Activated effector memory CD4-positive, alpha-beta T cell treated with Interleukin-2 at 50 U/mL for 16 hours (primary cell): ENCODE data around the gene PAK2.
"Not testable (repeated sequence)": the region's sequence is repeated elsewhere in the genome, so short reads cannot be mapped to it uniquely, and the experiment has no call there.

Experiments
- DNase-seq: peaks from one replicate; pipeline ENCODE4 v3.0.0-alpha.2; 2020

Gene PAK2

DNA sequence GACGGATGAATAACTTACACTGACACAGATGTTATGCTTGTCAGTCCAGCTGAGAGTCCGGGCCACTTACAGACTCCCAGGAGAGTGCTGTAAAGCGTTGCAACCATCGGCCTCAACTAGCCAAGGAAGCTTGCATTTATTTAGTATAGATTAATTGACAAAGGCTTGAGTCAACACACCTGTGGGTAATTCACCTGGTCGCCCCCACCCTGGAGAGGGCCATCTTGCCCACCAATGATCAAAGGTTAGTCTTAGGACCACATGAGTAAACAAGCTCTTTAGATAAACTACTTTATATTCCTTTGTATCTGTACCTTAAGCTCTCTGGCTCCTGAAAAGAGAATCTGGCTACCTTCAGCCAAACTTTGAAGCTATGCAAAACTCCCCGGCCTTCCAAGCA, 51.0 kb downstream of the PAK2 start:
- DNase-seq, result no peak

- no peak for DNase-seq
Measured at GRCh38 chr3:196792771-196793170, 53.1 kb downstream of the PAK2 start.

- DNase-seq, result no peak
Measured at GRCh38 chr3:196793246-196793645, 53.6 kb downstream of the PAK2 start.

- DNase-seq, result no peak
Measured at GRCh38 chr3:196794467-196794866, 54.8 kb downstream of the PAK2 start.

DNA sequence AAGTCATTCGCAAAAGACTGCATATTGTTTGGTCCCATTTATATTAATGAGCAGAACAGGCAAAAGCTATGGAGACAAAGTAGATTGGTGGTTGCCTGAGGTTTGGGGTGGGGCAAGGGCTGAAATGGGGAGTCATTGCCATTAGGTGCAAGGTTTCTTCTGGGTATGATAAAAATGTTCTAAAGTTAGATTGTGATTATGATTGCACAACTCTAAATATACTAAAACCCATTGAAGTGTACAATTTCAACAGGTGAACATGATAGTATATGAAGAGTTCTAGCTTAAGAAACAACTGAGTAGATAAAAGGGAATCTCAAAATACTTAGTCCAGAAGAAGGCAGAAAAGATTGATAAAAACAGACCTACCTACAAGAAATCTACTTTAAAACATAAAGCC, 56.7 kb downstream of the PAK2 start:
- DNase-seq, result no peak

DNA sequence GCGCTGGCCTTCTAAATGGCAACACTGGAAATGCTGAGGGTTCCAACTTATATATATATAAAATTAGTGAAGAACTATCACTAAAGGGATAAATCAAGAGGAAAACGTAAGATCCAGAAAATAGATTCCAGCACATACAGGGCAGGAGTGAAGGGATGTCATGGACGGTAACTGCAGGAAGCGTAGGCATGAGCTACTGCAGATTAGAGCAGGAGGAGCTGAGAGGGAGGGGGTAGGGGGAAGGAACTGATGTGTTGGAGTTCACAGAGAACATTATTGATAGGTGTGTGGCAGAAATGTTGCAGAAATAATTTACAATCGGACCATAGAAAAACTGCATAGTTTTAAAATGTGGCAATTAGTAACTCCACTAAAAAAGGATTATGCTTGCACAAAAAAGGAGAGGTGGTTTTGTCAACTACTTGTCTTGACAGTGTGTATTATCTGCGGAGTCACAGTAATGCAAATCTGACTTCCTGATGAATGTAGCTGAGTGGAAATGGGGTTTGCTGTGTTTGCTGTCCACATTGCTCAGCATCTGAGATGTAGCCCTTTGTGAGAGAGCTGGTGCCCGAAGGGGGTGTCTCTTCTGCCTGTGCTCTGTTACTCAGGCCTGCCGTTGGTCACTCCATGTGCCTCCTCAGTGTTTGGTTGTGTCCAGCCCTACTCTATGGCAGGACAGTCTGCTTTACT, 61.2 kb downstream of the PAK2 start:
- DNase-seq, result no peak

DNA sequence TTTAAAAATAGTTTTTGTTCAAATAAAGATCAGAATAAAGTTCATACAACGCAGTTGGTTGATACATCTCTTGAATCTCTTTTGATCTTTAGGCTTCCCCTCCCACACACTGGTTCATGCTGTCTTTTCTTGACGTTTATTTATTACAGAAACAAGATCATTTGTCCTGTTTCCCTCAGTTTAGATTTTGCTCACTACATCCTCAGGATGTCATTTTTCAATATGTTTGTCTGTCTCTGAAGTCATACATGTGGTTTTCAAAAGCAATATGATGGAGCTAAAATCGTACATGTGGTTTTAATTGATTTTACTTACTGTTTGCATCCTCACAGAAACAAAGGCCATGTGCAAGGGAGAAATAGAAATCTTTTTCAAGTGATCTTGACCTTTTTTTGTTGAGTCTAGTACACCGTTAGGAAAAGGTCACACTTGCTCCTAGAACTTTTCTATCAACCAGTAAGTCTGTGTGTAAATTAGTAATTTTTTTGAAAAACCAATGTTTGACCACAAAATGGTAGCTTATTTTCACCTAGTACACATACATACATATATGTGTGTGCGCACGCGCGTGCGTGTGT, 64.3 kb downstream of the PAK2 start:
- no peak for DNase-seq

DNA sequence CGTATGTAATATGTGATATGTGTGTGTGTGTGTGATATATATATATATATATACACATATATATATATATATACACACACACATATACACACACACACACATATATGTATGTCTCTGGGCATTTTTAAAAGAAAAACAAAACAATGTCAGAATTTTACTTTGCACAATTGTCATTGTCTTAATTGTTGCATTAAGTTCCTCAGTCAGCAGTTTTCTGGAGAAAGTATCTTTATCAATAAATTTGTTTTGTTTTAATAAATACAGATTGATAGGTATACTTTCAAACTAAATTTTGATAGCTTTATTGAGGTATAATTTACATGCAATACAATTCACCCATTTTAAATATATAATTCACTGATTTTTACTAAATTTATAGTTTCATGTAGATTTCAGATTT, 65.1 kb downstream of the PAK2 start:
- no peak for DNase-seq

- no peak for DNase-seq
Measured at GRCh38 chr3:196810963-196811581, 71.4 kb downstream of the PAK2 start.

GRCh38 chr3:196812853-196813252, 73.2 kb downstream of the PAK2 start:
- no peak for DNase-seq

GRCh38 chr3:196813903-196814302, 74.2 kb downstream of the PAK2 start:
- no peak for DNase-seq

DNA sequence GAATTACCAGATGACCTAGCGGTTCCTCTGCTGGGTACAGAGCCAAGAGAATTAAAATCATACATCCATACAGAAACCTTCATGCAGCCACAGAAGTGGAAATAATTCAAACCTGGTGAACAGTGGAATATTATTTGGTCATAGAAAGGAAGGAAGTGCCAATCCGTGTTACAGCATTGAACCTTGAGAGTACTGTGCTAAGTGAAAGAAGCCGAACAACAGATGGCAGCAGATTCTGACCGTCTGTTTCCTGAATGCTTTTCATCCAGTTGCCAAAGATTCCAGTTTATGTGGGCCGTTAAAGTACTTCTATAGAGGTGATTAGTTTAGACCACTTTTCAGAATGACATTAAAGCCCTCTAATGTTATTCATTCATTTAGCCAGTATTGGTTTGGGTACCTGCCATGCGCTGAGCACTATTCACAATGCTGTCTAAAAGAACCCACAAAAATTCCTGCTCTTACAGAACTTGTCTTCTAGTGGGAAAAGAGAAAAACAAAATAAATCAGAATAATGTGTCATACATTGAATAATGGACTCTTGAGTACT, 82.2 kb downstream of the PAK2 start:
- no peak for DNase-seq

- not testable (repeated sequence) for DNase-seq
Measured at GRCh38 chr3:196829651-196830050, 90.0 kb downstream of the PAK2 start.

DNA sequence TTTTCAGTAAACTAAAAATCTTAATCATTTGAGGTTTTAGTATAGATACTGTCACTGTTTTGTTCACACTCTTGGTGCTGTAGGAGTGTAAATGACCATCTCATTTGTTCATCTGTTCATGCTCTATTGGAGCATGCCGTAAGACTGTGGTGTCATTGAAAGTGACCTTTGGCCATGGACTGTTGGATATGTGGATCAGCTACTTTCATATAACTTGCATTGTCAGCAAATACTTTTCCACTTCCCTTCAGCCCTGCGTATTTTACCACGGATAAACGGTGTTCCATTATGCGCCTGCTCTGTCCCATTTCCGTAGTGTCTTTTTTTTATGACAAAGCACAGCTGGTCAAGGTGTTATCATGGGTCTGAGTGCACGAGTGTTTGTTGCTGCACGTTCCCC, 95.4 kb downstream of the PAK2 start:
- DNase-seq, result no peak

- not testable (repeated sequence) for DNase-seq
Measured at GRCh38 chr3:196836626-196837025, 97.0 kb downstream of the PAK2 start.

- peak; percentile 49 for DNase-seq
Measured at GRCh38 chr3:196837819-196838420, 98.3 kb downstream of the PAK2 start.

DNA sequence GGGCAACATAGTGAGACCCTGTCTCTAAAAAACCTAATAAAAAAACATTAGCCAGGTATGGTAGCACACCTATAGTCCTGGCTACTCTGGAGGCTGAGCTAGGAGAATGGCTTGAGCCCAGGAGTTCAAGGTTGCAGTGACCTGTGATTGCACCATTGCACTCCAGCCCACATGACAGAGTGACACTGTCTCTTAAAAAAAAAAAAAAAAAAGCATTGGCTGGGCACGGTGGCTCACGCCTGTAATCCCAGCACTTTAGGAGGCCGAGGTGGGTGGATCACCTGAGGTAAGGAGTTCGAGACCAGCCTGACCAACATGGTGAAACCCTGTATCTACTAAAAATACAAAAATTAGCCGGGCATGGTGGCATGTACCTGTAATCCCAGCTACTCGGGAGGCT, 99.7 kb downstream of the PAK2 start:
- DNase-seq, result not testable (repeated sequence)

- no peak for DNase-seq
Measured at GRCh38 chr3:196842567-196843434, 103.1 kb downstream of the PAK2 start.

DNA sequence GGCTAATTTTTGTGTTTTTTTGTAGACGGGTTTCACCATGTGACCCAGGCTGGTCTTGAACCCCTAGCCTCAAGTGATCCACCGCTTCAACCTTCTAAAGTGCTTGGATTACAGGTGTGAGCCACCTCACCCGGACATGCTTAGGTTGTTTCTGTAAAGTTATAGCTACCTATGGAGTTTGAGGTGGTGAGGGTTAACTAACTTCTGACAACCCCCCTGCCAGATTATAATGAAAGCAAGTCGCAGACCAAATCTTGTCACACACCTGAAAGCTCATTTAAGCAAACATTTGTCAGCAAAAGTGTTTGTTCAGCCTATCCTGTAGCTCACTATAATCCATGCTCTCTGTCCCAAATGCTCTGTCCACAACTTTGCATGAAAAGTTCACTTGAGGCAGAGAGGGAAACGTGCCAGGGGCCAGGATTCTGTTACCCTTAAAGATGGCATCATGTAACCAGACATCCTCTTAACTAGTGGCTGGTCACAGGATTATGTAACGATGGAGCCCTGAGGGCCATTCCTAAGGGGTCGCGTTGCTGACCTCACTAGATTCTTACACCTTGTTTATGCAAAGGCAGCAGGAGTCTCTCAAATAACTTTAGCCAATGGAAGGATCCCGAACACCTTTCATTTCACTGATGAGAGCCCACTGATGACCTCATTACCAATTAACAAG, 103.9 kb downstream of the PAK2 start:
- no peak for DNase-seq

DNA sequence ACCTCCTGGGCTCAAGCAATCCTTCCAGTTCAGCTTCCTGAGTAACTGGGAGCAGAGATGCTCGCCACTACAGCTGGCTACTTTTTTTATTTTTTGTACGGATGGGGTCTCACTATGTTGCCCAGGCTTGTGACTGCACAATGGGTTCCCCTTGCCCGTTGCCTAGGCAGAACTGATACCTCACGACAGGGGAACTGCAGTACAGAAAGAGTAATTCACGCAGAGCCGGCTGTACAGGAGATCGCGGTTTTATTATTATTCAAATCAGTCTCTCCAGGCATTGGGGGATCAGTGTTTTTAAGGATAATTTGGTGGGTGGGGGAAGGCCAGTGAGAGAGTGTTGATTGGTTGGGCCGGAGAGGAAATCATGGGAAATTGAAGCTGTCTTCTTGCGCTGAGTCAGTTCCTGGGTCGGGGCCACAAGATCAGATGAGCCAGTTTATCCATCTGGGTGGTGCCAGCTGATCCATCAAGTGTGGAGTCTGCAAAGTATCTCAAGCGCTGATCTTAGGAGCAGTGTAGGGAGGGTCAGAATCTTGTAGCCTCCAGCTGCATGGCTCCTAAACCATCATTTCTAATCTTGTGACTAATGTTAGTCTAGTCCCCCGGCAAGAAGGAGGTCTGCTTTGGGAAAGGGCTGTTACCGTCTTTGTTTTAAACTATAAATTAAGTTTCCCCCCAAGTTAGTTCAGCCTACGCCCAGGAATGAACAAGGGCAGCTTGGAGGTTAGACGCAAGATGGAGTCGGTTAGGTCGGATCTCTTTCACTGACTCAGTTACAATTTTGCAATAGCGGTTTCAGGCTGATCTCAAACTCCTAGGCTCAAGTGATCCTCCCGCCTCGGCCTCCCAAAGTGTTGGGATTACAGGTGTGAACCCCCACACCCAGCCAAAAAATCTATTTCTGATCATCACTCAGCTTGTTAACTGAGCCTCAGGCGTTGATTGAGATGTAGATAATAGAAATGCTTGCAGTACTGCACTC, 104.9 kb downstream of the PAK2 start:
- DNase-seq, result not testable (repeated sequence)

DNA sequence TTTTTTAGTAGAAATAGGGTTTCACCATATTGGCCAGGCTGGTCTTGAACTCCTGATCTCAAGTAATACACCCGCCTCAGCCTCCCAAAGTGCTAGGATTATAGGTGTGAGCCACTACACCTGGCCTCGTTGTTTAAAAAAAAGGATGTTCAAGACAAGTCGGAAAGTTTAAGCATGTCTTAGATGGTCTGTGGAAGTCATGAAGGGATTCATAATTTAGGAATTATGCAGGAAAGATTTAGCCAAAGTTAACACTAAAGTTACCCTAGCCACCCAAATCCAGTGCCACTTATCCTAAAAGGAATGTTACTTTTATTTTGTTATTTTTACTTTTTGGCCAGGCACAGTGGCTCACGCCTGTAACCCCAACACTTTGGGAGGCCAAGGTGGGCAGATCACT, 108.7 kb downstream of the PAK2 start:
- DNase-seq, result not testable (repeated sequence)
